Inflammatory macrophage (primary cell): Measurements from ENCODE around the gene GLTP.
A peak's percentile ranks its signal among the peaks of the same experiment; 100 is the strongest.

ENCODE experiments used
- DNase-seq, 2 donors: peaks; one replicate each; pipeline ENCODE4 v3.0.0-alpha.2; 2020 to 2022

GLTP gene

DNA sequence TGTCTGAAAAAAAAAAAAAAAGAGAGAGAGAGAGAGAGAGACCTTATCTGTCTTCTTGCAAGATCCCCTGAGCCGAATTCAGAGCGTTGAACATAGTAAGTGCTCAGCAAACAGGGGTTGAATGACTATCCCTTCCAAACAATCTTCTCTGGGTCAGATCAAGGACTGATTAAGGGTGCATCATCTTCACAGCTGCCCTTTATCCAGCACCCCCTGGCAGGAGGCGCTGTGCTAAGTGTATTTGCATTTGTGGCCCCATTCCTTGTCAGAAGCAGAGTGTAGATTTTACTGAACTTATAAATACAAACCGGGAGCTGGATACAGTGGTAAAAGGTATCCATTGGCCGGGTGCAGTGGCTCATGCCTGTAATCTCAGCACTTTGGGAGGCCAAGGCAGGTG is 38.3 kb downstream of the GLTP start:
- no peak for DNase-seq

DNA sequence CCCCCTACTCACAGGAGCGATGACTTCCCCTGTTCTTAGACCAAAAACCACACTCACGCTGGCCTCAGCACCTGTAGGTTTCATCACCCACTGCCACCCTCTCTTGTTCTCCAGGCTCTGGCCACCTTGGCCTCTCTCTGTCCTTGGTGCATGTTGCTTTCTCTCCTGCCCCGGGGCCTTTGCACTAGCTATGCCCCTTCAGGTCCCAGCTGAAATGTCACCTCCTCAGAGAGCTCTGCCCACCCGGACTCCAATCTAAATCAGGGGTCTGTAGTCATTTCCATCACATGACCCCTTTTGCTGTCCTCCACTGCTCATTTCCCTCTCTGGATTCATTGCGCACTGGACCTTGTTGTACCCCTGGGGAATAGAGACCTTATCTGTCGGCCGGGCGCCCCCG is 39.0 kb downstream of the GLTP start:
- no peak for DNase-seq

DNA sequence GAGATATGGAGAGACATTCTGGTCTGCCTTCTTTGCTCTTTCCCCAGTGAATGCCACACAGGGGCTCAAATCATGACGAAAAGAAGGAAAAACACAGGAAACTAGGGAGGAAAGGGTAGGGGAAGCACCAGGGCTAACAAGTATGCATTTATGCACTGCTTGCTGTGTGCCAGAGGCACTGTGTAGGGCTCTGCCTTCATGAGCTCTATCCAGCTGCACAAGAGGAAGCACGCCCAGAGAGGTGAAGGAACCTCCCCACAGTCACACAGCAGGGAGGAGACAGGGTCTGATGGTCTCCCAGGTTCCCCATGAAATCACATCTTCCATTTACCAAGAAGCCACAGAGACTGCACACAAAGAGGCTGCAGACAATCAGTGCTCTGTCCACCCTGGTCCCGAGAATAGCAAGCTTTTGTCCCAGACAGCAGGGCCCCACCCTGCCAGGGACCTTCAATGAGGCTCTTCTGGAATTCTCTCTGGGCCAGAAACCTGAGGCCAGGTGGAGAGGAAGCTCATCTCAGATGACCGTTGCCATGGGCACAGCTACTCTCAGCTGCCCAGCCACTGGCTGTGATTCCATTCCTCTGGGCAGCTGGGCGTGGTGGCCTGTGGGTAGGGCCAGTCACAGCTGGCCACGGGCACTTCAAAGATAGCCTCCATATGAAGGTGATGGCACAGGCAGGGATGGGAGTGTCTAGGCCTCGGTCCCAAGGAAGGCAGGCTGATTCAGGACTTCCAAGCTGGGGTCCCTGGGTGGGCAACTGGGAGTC is 39.9 kb downstream of the GLTP start:
- DNase-seq: no peak

DNA sequence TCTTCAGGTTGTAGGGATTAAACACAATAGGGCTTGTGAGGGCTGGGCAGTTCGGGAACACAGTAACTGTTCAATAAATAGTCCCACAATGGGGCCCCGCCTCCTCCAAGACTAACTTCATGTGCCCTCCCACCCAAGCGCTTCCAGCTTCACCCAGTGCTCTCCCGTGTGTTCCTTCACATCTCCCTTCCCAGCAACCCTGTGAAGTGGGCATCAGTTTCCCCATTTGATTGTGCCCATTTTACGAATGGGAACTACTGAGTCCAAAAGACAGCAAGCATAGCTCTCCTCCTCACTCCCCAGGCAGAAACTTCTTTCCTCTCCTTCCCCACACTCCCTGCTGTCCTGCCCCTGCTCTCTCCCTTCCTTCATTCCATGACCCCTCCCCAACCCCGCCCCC is 40.9 kb downstream of the GLTP start:
- DNase-seq: no peak

DNA sequence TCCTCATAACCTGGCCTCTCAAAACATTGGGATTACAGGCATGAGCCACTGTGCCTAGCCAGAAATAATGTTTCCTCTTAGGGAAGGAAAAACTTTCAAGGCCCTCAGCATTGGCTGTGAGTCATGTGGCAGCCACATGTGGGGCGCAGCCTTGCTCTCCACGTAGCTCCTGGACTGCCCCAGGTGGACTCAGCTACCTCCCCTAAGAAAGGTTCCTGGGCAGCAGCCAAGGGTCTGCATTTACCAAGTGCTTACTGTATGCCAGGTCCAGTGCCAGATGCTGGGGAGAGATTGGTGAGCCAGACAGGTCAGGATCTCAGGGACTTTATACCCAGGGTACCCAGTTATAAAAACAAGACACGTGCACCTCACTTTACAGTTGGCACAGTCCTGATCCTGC is 43.4 kb downstream of the GLTP start:
- no peak for DNase-seq

DNA sequence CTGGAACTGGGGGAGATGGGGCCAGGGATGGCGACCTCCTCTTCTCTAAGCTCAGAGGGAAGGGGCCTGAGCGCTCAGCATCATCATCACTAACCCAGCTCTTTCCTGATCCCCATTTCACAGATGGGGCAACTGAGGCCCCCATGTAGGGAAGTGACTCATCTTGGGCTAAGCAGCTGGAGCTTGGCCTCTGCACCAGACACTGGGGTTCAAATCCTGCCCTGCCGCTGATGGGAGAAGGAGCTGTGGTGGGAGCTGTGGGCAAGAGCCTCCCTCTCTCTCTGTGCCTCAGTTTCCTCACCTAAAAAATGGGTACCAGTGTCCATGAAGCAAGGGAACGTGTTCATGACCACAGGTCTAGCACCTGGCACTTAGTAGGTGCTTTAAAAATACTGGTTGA is 44.5 kb downstream of the GLTP start:
- no peak for DNase-seq

DNA sequence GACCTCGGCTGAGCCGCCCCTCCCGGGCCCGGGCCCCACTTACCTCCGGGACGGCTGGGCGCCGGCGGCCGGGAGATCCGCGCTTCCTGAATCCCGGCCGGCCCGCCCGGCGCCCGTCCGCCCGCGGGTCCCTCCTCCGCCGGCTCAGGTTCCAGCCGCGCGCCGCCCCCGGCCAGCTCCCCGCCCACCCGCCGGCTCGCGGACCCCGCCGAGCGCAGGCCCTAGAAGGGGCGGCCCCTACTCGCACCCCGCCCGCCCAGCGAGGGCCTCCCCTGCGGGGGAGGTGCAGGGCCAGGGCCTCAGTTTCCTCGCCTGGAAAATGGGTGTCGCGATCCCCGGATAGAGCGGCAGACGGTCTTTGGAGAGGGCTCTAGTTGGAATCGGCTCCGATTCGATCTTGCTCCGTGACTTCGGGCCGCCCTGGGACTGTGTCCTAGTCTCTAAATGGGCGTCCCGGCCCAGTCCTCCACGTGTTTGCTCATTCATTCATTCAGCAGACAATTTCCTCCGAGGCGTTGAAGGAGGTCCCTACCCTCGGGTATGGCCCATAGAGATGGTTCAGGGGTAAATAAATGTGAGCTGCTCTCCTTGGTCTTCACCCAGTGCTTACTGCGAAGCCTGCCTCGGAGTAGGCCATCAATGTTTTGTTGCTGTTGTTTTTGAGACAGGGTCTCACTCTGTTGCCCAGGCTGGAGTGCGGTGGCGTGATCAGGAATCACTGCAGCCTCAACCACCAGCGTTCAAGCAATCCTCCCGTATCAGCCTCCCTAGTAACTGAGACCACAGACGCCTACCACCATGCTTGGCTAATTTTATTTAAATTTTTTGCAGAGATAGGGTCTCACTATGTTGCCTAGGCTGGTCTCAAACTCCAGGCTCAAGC is 46.8 kb downstream of the GLTP start, which contains the start of gene TRPV4:
Gene TRPV4, minus strand, starts transcription at position 92 of the 883 bp plus-strand sequence. CDS start 18,602 bp downstream, outside the sequence.
- no peak for DNase-seq

DNA sequence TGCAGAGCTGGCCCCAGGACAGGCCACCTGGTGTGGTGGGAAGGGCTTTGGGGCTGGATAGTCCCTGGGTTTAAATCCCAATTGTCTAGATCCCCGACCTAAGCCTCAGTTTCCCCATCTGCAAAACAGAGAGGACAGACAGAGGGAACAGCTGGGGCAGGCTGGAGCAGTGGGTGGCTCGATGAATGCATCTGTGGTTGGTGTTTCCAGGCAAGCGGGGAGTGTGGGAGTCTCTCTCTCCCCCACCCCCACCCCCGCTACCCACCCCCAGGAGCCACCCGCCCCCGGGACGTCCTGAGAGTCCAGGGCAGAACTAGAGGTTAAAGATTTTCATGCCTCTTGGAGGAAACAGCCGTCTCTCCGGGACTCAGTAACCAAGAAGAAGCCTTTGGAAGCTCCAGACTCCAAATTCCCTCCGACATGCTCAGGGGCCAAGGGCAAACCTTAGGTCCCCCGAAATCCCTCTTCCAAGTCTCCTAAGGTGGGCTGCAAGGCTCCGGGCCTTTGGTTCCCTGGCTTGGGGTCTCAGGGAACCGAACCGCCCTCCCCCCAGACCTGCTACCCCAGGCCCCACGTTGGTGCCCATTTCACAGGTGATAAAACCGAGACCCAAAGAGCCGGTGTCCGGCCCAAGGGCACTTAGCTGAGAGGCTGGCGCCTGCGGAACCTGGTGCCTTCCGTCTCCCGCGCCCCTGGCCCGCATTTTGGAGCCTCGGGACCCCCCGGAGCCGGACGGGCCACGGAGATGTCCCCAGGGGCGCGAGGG is 47.6 kb downstream of the GLTP start:
- no peak for DNase-seq

DNA sequence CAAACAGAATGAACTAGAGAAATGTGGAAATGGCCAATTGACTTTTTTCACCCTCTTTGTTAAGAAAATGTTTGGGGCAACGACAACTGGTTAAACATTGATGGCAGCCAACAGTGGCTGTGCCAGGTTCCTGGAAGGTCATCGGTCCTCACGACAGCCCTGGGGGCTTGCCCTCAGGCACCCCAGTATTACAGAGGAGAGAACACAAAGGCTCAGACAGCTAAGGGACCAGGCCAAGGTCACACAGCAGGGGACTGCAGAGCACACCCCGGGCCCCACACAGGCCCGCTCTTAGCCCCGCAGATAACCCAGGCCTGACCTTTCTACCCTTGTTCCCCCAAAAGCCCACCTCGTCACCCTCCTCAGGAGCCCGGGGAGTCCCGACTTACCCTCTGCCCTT is 48.4 kb downstream of the GLTP start:
- no peak for DNase-seq

DNA sequence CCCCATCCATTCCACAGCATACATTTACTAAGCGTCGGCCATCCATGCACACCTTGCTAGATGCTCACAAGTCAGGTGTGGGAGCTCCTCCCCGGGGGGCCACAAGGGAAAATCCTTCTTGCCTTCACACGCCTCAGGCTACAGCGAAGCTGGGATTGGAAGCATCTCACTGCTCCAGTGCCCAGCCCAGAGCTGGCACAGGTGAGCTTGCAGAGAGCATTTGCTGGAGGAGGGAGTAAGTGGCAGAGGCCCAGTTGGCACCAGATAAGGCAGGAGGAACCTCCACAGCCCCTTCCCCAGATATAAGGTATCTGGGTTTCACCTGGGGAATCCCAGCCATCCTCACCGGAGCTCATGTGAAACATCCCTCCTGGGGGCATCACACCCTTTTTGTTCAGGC is 49.0 kb downstream of the GLTP start:
- no peak for DNase-seq

DNA sequence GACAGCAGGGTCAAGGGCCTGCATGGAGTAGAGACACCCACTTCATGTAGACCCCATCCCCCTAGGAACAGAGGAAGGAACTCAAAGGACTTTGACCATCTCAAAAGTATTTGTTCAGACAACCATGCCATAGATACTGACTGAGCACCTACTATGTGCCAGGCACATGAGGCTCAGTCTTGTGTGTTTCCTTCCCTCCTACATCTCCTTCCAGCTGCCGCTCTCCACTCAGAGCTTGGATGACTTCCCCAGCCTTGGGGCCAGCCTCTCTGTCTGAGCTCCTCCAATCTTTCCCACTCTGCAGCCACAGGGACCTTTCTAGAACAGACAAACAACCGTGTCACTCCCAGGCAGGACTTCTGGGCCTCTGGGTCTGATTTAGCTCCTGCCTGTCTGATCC is 49.6 kb downstream of the GLTP start:
- DNase-seq: no peak

DNA sequence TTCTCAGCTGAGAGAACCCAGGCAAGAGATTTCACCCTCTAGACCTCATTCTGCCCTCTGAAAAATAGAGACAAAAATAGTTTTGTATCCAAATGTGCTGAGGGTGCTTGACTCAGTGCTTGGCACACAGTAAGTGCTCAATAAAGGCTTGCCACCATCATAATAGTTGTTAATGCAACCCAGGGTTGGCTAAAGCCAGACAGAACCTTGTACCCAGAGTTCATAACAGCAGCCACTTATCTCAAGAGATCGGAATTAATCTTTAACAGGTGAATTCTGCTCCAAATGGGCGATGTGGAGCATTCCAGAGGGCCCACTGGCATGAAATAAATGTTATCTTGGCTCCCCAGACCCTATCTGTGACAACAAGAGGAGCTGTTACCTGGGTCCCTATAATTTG is 50.1 kb downstream of the GLTP start:
- no peak for DNase-seq

DNA sequence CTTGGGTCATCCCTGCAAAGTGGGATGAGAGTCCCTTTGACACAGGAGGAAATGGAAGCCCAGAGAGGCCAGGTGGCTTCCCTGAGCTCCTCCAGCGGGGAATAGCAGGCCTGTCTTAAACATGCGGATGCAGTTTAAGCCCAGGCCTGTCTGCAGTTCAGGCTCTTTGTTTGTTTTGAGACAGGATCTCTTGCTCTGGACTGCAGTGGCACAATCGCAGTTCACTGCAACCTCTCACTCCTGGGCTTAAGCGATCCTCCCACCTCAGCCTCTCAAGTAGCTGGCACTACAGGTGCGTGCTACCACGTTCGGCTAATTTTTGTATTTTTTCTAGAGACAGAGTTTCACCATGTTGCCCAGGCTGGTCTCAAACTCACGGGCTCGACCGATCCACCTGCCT is 50.7 kb downstream of the GLTP start:
- no peak for DNase-seq

DNA sequence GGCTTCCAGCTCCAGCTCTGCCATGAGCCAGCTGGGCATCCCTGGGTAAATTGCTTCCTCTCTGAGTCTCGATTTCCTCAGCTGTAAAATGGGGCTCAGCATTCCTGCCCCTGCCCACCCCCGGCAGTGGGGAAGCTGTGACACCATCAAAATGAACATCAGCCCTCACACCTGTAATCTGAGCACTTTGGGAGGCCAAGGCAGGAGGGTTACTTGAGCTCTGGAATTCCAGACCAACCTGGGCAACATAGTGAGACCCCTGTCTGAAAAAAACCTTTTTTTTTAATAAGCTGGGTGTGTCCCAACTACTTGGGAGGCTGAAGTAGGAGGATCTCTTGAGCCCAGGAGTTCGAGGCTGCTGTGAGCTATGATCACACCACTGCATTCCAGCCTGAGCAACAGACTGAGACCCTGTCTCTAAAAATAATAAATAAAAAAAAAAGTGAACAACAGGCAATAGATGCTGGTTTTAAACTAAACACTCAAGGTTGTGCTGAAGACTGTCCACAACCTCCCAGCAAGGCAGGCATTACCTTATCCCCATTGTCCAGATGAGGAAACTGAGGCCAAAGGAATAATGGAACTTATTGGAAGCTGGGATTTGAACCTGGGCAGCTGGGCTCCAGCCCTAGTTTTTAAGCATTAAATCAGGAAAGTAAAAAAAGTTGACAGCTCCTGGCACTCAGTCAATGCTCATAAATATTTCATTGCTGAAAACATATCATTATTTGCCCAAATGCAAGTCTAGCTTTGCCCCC is 51.4 kb downstream of the GLTP start:
- no peak for DNase-seq

DNA sequence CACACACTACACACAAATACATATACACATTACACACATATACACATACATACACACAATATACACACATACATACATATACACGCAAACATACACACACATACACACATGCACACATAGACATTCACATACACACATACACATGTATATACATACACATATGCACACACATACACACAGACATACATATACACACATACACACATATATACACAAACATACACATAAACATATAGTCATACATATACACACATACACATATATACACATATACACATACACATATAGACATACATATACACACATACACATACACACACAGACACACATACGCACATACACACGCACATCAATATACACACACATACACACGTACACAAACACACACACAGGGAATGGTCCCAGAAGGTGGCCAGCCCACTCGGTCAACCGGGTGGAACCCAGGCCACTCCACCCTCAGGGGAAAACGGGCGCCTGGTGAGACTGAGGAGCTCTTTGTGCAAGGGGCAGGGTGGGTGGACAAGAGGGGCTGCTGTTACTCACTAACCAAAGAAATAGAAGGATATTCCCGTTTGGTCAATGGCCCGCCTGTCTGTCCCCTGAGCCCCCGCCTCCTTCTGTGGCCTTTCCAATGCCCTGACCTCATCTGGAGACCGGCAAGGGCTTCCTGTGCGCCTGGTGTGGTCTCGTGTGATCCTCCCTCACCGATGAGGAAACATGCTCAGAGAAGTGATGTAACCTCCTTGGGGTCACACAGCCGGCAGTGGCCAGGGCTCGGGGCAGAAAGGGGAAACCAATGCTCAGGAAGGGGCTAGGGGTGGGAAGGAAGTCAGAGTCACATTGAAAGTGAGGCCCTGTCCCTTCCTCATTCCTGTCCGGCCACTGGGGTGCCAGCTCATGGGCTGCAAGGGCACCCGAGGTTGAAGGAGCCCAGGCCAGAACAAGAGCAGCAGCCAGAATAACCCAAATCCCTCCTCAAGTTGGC is 52.5 kb downstream of the GLTP start:
- peak; percentile 99 for DNase-seq

DNA sequence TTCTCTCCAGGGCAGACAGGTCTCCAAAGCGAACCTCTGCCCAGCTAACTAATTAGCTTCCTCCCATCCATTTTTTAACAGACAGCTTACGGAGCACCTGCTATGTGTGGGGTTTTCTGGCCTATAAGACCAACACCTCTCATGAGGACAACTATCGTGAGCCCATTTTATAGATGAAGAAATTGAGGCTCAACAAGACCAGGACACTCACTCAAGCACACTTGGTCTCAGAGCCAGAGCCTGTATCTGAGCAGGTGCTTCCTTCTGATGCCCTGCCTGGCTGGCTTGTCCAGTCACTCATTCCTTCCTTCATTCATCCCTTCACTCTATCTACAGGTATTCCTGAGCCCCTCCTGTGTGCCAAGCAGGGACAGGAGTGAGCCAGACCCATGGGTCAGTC is 53.3 kb downstream of the GLTP start:
- DNase-seq: no peak

DNA sequence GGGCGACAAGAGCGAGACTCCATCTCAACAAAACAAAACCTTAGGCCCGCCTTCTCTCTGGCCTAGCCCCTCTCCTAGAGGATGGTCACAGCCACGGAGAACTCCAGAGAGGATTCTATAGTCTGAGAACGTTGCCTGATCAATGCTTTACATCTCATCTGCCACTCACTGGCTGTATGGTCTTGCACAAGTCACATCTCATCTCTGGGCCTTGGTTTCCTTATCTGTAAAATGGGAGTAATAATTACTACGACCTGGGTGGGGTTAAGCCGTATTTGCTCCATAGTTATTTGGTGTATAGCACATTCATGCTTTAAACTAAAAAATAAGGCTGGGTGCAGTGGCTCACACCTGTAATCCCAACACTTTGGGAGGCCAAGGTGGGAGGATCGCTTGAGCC is 55.6 kb downstream of the GLTP start:
- no peak for DNase-seq

DNA sequence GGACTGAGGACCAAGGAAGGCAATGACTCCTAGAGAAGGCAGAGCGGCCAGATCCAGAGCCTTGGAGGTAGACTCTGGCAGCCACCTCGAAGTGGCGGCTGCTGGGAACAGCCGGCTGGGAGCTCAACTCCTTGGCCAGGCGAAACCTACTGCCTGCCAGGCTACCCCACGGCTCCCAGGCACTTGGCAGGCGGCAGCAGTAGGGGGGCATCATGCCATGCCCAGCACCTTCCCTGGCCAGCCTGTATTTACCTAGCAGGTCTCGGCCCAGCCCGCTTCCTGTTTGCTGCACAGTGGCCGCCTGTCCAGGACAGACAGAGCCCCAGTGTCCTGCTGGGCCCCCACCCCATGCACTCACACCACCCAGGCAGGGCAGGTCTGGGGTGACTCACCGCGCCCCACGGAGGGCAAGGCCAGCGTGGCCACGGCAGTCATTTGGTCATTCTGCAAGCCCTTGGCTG is 57.4 kb downstream of the GLTP start:
- DNase-seq: no peak

DNA sequence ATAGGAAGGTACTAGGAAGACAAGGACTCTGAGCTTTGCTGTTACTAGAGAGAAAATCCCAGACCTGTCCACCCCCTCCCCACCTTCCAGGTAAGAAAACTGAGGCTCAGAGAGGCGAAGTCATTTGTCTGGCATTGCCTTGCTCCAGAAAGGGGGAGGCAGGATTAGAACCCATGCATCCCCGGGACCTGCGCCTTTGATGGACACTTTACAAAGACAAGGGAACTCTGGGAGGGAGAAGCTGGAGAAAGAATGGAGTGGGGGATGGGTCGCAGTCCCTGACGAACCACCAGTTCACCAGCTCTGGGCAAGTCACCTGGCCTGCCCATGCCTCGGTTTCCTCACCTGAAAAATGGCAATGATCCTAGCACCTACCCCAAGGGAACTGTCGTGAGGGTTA is 57.9 kb downstream of the GLTP start:
- no peak for DNase-seq

DNA sequence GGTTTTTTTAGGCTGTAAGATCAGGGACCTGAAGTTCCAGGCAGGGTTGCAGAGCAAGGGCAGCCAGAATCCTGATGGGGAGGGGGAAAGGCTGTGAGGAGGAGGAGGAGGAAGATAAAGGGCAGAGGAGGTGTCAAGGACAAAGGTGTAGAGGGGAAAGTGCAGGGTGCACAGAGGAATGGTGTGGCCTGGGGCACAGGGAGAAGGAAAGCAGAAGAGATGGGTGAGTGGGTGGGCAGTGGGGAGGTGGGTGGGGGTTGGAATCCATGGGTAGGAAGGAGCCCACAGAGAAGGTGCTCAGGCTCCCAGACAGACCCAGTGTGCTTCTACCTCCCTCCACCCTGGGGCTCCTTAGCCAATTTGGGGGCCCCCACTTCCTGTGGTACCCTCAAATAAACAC is 58.4 kb downstream of the GLTP start:
- no peak for DNase-seq

DNA sequence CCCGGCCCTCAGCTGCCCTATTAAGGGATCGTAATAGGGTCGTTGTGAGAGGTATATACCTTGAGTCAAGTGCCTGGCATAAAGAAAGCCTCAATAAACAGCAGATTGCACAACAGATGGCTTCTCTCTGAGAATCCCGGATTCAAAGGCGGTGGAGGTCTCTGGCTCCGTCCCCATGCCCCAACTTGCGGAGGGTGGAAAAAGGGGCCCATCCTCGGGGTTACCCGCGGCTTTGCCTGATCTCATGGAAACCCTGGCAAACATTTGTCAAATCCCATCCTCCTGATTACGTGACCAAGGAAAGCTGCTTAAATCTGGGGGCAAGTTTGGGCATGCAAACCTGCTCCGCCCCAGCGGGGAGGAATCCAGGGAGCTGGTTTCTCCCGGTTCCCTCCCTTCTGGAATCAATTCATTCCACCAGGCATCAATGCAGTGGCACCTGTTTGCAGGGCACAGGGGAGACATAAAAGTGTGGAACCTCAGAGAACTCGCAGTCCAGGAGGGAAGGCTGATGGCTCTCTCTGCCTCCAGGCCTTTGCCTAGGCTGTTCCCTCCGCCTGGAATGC is 59.4 kb downstream of the GLTP start:
- no peak for DNase-seq
